Keratinocyte (primary cell): ENCODE results near the gene SLC1A1.

ENCODE experiments used
- EZH2 ChIP-seq: IDR thresholded peaks from one replicate; pipeline ENCODE4 v1.6.1; 2012; ENCODE audit warnings: inconsistent platforms, mild to moderate bottlenecking, low read length, moderate library complexity
- TF ChIP-seq, protein P1 (sequence below), 3 experiments: IDR thresholded peaks in 1 of 3; conservative IDR thresholded peaks in 1 of 3; optimal IDR thresholded peaks in 1 of 3; 2 replicates in 2 of 3; 3 replicates in 1 of 3; pipeline versions ENCODE3 to v1.5.1; 2011; ENCODE audit warnings: low read length in 3 of 3, mild to moderate bottlenecking in 3 of 3, moderate library complexity in 2 of 3, control low read depth in 1 of 3, inconsistent platforms in 1 of 3; ENCODE audit not compliant: insufficient read depth in 2 of 3; ENCODE audit errors: extremely low read depth in 1 of 3

DNA sequence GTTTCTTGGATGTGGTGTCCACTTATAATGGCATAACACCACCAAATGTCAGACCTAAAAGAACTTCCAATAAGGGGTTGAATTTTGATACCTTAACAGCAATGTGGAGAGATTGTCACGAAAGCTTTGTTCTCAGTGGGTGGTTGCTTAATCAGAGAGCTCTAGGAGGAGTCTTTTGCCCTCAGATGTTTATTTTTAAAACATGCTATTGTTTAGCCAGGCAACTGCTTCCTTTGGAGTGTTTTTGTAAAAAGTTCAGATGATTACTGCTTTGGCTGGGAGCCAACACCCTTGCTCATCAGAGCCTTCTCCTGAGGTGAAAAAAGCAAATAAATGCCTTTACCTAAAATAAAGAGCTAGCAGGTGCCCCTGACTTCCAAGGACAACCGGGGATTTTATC is 65.0 kb downstream of the SLC1A1 start:
- TF ChIP-seq, protein P1, sequence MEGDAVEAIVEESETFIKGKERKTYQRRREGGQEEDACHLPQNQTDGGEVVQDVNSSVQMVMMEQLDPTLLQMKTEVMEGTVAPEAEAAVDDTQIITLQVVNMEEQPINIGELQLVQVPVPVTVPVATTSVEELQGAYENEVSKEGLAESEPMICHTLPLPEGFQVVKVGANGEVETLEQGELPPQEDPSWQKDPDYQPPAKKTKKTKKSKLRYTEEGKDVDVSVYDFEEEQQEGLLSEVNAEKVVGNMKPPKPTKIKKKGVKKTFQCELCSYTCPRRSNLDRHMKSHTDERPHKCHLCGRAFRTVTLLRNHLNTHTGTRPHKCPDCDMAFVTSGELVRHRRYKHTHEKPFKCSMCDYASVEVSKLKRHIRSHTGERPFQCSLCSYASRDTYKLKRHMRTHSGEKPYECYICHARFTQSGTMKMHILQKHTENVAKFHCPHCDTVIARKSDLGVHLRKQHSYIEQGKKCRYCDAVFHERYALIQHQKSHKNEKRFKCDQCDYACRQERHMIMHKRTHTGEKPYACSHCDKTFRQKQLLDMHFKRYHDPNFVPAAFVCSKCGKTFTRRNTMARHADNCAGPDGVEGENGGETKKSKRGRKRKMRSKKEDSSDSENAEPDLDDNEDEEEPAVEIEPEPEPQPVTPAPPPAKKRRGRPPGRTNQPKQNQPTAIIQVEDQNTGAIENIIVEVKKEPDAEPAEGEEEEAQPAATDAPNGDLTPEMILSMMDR (optimal IDR thresholded peaks at IDR 0.05 in 1 of 3, IDR thresholded peaks at IDR 0.05 in 1 of 3, conservative IDR thresholded peaks at IDR 0.05 in 1 of 3; ENCODE audit: extremely low read depth in 1 of 3, insufficient read depth in 2 of 3, low read length in 3 of 3) = no peak
- TF ChIP-seq EZH2 = no peak
